GM12878 (cell line): ENCODE measurements around the gene DIS3L2. TPM values are rescaled to one million over a fixed set of nuclear protein-coding genes. Genes with fewer than 3 reads are reported as not detected.

Experiments
- ATAC-seq: fragments of 200-7000 bp; cut with Tn5 transposase; 3 replicates; pipeline ENCODE4 v1.9.1; 2020; ENCODE audit warnings: mild to moderate bottlenecking, moderate library complexity
- BruUV-seq: library from RNA; stranded (reverse); fragments of 400-500 nt; replicated peaks from 2 replicates; lab custom pipeline; 2021; lab: Mats Ljungman, UMichigan
- CTCF ChIA-PET: fragments of 300-600 bp; sonication (Branson Sonifier 250); formaldehyde crosslinking; extraction: SDS; loops from one replicate; lab custom pipeline; 2021; ENCODE audit warnings: inconsistent platforms; lab: Yijun Ruan, JAX
- POLR2A ChIA-PET: fragments of 350-600 bp; formaldehyde crosslinking; extraction: SDS; loops from one replicate; lab custom pipeline; 2021; ENCODE audit warnings: inconsistent platforms; lab: Charles Lee
- RAD21 ChIA-PET: fragments of 300-600 bp; sonication (Branson Sonifier 250); formaldehyde crosslinking; loops from one replicate; lab custom pipeline; 2023; ENCODE audit warnings: antibody characterized with exemption; ENCODE audit not compliant: unreplicated experiment; lab: Charles Lee
- SMC1A ChIA-PET: fragments of 300-600 bp; sonication (Branson Sonifier 250); formaldehyde crosslinking; loops from one replicate; lab custom pipeline; 2023; ENCODE audit not compliant: unreplicated experiment, uncharacterized antibody; lab: Charles Lee
- DNase-seq: peaks from one replicate; pipeline ENCODE4 v3.0.0-alpha.2; 2011; ENCODE audit warnings: low read depth, low spot score
- FAIRE-seq: peaks from 3 replicates; lab custom pipeline; 2011; peaks lifted over from hg19 to GRCh38; lab: Jason Lieb, UNC
- H2AFZ ChIP-seq: 2 replicates; pipeline ENCODE4 v1.6.0; 2011; ENCODE audit warnings: low read depth, low read length, control low read depth; ENCODE audit not compliant: control insufficient read depth
- H3K27ac ChIP-seq: 2 replicates; pipeline ENCODE4 v1.5.1; 2011; ENCODE audit warnings: control low read depth; ENCODE audit not compliant: control insufficient read depth, insufficient read depth
- H3K27me3 ChIP-seq, 2 experiments: replicated peaks in 1 of 2; 2 replicates each; pipeline versions ENCODE4 v1.6.0 to v1.6.1; 2011; ENCODE audit warnings: low read length in 1 of 2; ENCODE audit not compliant: control insufficient read depth in 2 of 2, insufficient read depth in 2 of 2
- H3K36me3 ChIP-seq, 2 experiments: 2 replicates each; pipeline ENCODE4 v1.5.1; 2011; ENCODE audit warnings: low read length in 1 of 2; ENCODE audit not compliant: control insufficient read depth in 2 of 2, insufficient read depth in 2 of 2
- H3K4me1 ChIP-seq: 2 replicates; pipeline ENCODE4 v1.6.1; 2011; ENCODE audit warnings: mild to moderate bottlenecking, low read length, moderate library complexity, mixed read lengths; ENCODE audit not compliant: control insufficient read depth, insufficient read depth
- H3K4me2 ChIP-seq: 2 replicates; pipeline ENCODE4 v1.6.0; 2011; ENCODE audit warnings: control low read depth; ENCODE audit not compliant: control insufficient read depth, insufficient read depth
- H3K4me3 ChIP-seq: fragments of 200-600 bp; sonication (generic); 2 replicates; pipeline ENCODE4 v1.5.1; 2016
- H3K79me2 ChIP-seq: 2 replicates; pipeline ENCODE4 v1.6.0; 2011; ENCODE audit warnings: low read length; ENCODE audit not compliant: control insufficient read depth, insufficient read depth
- H3K9ac ChIP-seq: 2 replicates; pipeline ENCODE4 v1.8.0; 2011; ENCODE audit warnings: low read length, control low read depth, mixed read lengths; ENCODE audit not compliant: control insufficient read depth, insufficient read depth
- H3K9me3 ChIP-seq: replicated peaks from 3 replicates; pipeline ENCODE4 v1.5.1; 2011; ENCODE audit warnings: mild to moderate bottlenecking, low read length; ENCODE audit not compliant: control insufficient read depth, insufficient read depth
- H4K20me1 ChIP-seq: 2 replicates; pipeline ENCODE4 v1.6.0; 2011; ENCODE audit not compliant: control insufficient read depth, insufficient read depth
- ATF3 ChIP-seq: IDR thresholded peaks from 2 replicates; pipeline ENCODE4 v1.6.1; 2011; ENCODE audit warnings: low read depth, mild to moderate bottlenecking, low read length, moderate library complexity, borderline replicate concordance; ENCODE audit errors: extremely low read depth
- BHLHE40 ChIP-seq, 2 experiments: fragments of 450-650 bp in 1 of 2; IDR thresholded peaks; 2 replicates each; pipeline ENCODE4 v1.6.1; 2011 to 2017; ENCODE audit warnings: low read depth in 2 of 2, borderline replicate concordance in 1 of 2, improper control_type of control experiment in 1 of 2, low read length in 1 of 2, mild to moderate bottlenecking in 1 of 2
- CHD4 ChIP-seq: fragments of 200-600 bp; sonication (generic); IDR thresholded peaks from 2 replicates; pipeline ENCODE4 v1.6.1; 2016; ENCODE audit warnings: mild to moderate bottlenecking
- ELK1 ChIP-seq: IDR thresholded peaks from 2 replicates; pipeline ENCODE4 v1.6.1; 2012; ENCODE audit warnings: low read depth, low read length, improper control_type of control experiment
- HDAC2 ChIP-seq: fragments of 200-600 bp; sonication (generic); IDR thresholded peaks from 2 replicates; pipeline ENCODE4 v1.6.1; 2017
- IKZF2 ChIP-seq, 2 experiments: fragments of 450-650 bp; IDR thresholded peaks; 2 replicates each; pipeline ENCODE4 v1.6.1; 2017; ENCODE audit warnings: mild to moderate bottlenecking in 2 of 2, moderate library complexity in 2 of 2
- IRF3 ChIP-seq: fragments of 450-650 bp; IDR thresholded peaks from 2 replicates; pipeline ENCODE4 v1.6.1; 2014; ENCODE audit warnings: mild to moderate bottlenecking
- JUND ChIP-seq: IDR thresholded peaks from 2 replicates; pipeline ENCODE4 v1.6.1; 2012; ENCODE audit warnings: low read depth, mild to moderate bottlenecking, low read length, improper control_type of control experiment, moderate library complexity
- MTA3 ChIP-seq: IDR thresholded peaks from 2 replicates; pipeline ENCODE4 v1.6.1; 2012; ENCODE audit warnings: low read length, inconsistent platforms, borderline replicate concordance
- RAD21 ChIP-seq: IDR thresholded peaks from 2 replicates; pipeline ENCODE4 v1.6.1; 2011; ENCODE audit warnings: mild to moderate bottlenecking, low read depth, low read length, moderate library complexity; ENCODE audit not compliant: insufficient read depth
- SMAD1 ChIP-seq: fragments of 450-650 bp; IDR thresholded peaks from 2 replicates; pipeline ENCODE4 v1.6.1; 2018; ENCODE audit warnings: mild to moderate bottlenecking, low read depth; ENCODE audit not compliant: partially characterized antibody
- SREBF2 ChIP-seq: IDR thresholded peaks from 2 replicates; pipeline ENCODE4 v1.6.1; 2012; ENCODE audit warnings: mild to moderate bottlenecking, low read length
- SUPT20H ChIP-seq: IDR thresholded peaks from 2 replicates; pipeline ENCODE4 v1.6.1; 2011; ENCODE audit warnings: low read depth, mild to moderate bottlenecking, low read length, moderate library complexity, borderline replicate concordance; ENCODE audit not compliant: control insufficient read depth
- SUZ12 ChIP-seq: fragments of 200-600 bp; sonication (generic); IDR thresholded peaks from one replicate; pipeline ENCODE4 v1.6.1; 2018; ENCODE audit warnings: antibody characterized with exemption, mild to moderate bottlenecking; ENCODE audit not compliant: unreplicated experiment
- YY1 ChIP-seq: IDR thresholded peaks from 2 replicates; pipeline ENCODE4 v1.6.1; 2011; ENCODE audit warnings: low read depth, mild to moderate bottlenecking, low read length
- WGBS: methylation state at CpG from one replicate; pipeline ENCODE4 v1.1.6; 2016; ENCODE audit warnings: low lambda C conversion rate; ENCODE audit not compliant: insufficient replicate concordance, insufficient coverage; ENCODE audit errors: missing lambda C conversion rate; 5-methylcytosine and 5-hydroxymethylcytosine counted together
- in situ Hi-C: fragments of 300-500 bp; cut with MboI; formaldehyde crosslinking; loops from 9 replicates; pipeline ENCODE4 v1.14.3; 2018; ENCODE audit warnings: mixed read lengths
- intact Hi-C: fragments of 100-400 bp; cut with micrococcal nuclease; formaldehyde crosslinking; loops from one replicate; pipeline ENCODE4 v1.14.2; 2022; ENCODE audit not compliant: unreplicated experiment
- polyA plus RNA-seq, 11 experiments: library from polyadenylated mRNA; depleted of rRNA in 4 of 11; unstranded in 6 of 11; stranded (reverse) in 5 of 11; fragments of >200 nt; fragmentation: Nextera tagmentation in 4 of 11; fragmentation: Illumina TruSeq in 1 of 11; extraction: Ambion mirVana in 4 of 11; extraction: Trizol in 1 of 11; gene quantifications; 1 replicate in 1 of 11; 2 replicates in 10 of 11; pipeline versions ENCODE4 v1.2.1 to v1.2.3, GENCODE V29; 2011 to 2016; ENCODE audit warnings: inconsistent platforms in 2 of 11, missing spikeins in 2 of 11, low read depth in 1 of 11
- total RNA-seq, 4 experiments: library from RNA; depleted of rRNA in 3 of 4; stranded (reverse); fragments of >200 nt in 3 of 4; fragmentation: Illumina TruSeq in 1 of 4; extraction: Trizol in 1 of 4; gene quantifications; 2 replicates each; pipeline versions ENCODE4 v1.2.1 to v1.2.3, GENCODE V29; 2013 to 2021
- TF ChIP-seq, protein P1 (sequence below): fragments of 450-650 bp; IDR thresholded peaks from 2 replicates; pipeline ENCODE4 v1.6.1; 2017; ENCODE audit warnings: mild to moderate bottlenecking

DIS3L2 gene
- total and polyA plus RNA-seq, 10 of the 15 experiments (the other 5 are each of a cell fraction or from before 2014, with no cell fraction given) = 3.5 to 27.1 (median 16.0) TPM

GRCh38 chr2:232286001-232286868 is 324.7 kb downstream of the DIS3L2 start:
- H4K20me1 ChIP-seq = no peaks in the 10 kb centered on the region
- ChIA-PET SMC1A (interaction anchor here (0.6 to 1.0 kb wide), 3 partner anchors 8 to 269 kb away, joined by 3 read pairs; no protein-coding TSS in a partner anchor), RAD21 (no interaction called here), POLR2A (no interaction called here), CTCF (interaction anchor here (0.9 to 1.6 kb wide), 3 partner anchors 8 to 29 kb away, joined by 4 to 6 read pairs (median 4); no protein-coding TSS in a partner anchor)
- no peaks in the 10 kb centered on the region for H3K27me3 ChIP-seq
- in situ Hi-C loops (no loop called here), intact Hi-C loops (no loop called here)
- no peaks in the 10 kb centered on the region; a peak in 1 of 4 replicates for H3K36me3 ChIP-seq
- H3K4me1 ChIP-seq = no peaks in the 10 kb centered on the region
- H3K4me3 ChIP-seq = no peak overlapping the region
- DNase-seq = no peak
- no peak overlapping the region for H3K27ac ChIP-seq
- TF ChIP-seq RAD21 (no peak), ELK1 (no peak), SUZ12 (no peak), JUND (no peak), SMAD1 (no peak), SUPT20H (no peak), BHLHE40 (IDR thresholded peaks at IDR 0.05; ENCODE audit: borderline replicate concordance in 1 of 2, low read depth in 2 of 2, low read length in 1 of 2) (no peak), CHD4 (no peak), MTA3 (no peak), HDAC2 (no peak), IKZF2 (IDR thresholded peaks at IDR 0.05) (no peak), IRF3 (no peak), SREBF2 (no peak), ATF3 (no peak), YY1 (no peak)
- TF ChIP-seq, protein P1, sequence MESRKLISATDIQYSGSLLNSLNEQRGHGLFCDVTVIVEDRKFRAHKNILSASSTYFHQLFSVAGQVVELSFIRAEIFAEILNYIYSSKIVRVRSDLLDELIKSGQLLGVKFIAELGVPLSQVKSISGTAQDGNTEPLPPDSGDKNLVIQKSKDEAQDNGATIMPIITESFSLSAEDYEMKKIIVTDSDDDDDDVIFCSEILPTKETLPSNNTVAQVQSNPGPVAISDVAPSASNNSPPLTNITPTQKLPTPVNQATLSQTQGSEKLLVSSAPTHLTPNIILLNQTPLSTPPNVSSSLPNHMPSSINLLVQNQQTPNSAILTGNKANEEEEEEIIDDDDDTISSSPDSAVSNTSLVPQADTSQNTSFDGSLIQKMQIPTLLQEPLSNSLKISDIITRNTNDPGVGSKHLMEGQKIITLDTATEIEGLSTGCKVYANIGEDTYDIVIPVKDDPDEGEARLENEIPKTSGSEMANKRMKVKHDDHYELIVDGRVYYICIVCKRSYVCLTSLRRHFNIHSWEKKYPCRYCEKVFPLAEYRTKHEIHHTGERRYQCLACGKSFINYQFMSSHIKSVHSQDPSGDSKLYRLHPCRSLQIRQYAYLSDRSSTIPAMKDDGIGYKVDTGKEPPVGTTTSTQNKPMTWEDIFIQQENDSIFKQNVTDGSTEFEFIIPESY = no peak
- H2AFZ ChIP-seq = no peak overlapping the region
- BruUV-seq = no TSS peak
- H3K9me3 ChIP-seq = no peaks in the 10 kb centered on the region
- no peak overlapping the region for H3K9ac ChIP-seq
- H3K79me2 ChIP-seq = no peaks in the 10 kb centered on the region
- no peak for ATAC-seq
- H3K4me2 ChIP-seq = no peak overlapping the region
- FAIRE-seq = no peak
- 84% methylated on average over 5 of the region's 5 CpGs for WGBS
